HepG2 (cell line): ENCODE data around the gene IGFN1. TPM values are rescaled to one million over a fixed set of nuclear protein-coding genes. Genes with fewer than 3 reads are reported as not detected.

Experiments used
- ASH2L ChIP-seq: fragments of 300-600, 200-600 bp; sonication (generic); IDR thresholded peaks from 2 replicates; pipeline ENCODE4 v1.7.0; 2017; ENCODE audit warnings: low read depth, mild to moderate bottlenecking, moderate library complexity, mixed read lengths, low read length; ENCODE audit not compliant: insufficient read length
- ISX ChIP-seq: sonication (generic); formaldehyde crosslinking; conservative IDR thresholded peaks from 2 replicates; pipeline ENCODE4 v1.5.0; 2020; ENCODE audit warnings: missing genetic modification reagents
- ZIK1 ChIP-seq: sonication (generic); formaldehyde crosslinking; IDR thresholded peaks from 2 replicates; pipeline ENCODE4 v1.5.0; 2020; ENCODE audit warnings: mild to moderate bottlenecking, low read depth, missing genetic modification reagents, borderline replicate concordance
- ZNF33B ChIP-seq: sonication (generic); formaldehyde crosslinking; IDR thresholded peaks from 2 replicates; pipeline ENCODE4 v1.5.1; 2020; ENCODE audit warnings: mild to moderate bottlenecking, missing genetic modification reagents
- polyA plus RNA-seq, 8 experiments: library from polyadenylated mRNA; depleted of rRNA in 3 of 8; stranded (reverse) in 7 of 8; unstranded in 1 of 8; fragments of >200 nt; fragmentation: Illumina TruSeq in 4 of 8; extraction: Trizol in 4 of 8; gene quantifications; 2 replicates each; pipeline versions ENCODE4 v1.2.1 to v1.2.3, GENCODE V29; 2011 to 2016; ENCODE audit warnings: low read depth in 4 of 8, missing spikeins in 1 of 8, mixed read lengths in 1 of 8; ENCODE audit not compliant: insufficient read depth in 1 of 8
- total RNA-seq, 5 experiments: library from RNA; depleted of rRNA; stranded (reverse); fragments of >200 nt; fragmentation: Illumina TruSeq; extraction: Trizol; gene quantifications; 2 replicates each; pipeline ENCODE4 v1.2.3, GENCODE V29; 2016; ENCODE audit warnings: low read depth in 1 of 5
- TF ChIP-seq, protein P1 (sequence below): sonication (generic); formaldehyde crosslinking; IDR thresholded peaks from 2 replicates; pipeline ENCODE4 v1.9.0; 2021; ENCODE audit warnings: missing genetic modification reagents, borderline replicate concordance
- TF ChIP-seq, protein P2 (sequence below): sonication (generic); formaldehyde crosslinking; IDR thresholded peaks from 2 replicates; pipeline ENCODE4 v1.5.0; 2020; ENCODE audit warnings: mild to moderate bottlenecking, missing genetic modification reagents

IGFN1 gene
- total and polyA plus RNA-seq, 2 of the 13 experiments (the other 11 are each of a cell fraction or from before 2014, with no cell fraction given), result 0.04 to 0.05 TPM

DNA sequence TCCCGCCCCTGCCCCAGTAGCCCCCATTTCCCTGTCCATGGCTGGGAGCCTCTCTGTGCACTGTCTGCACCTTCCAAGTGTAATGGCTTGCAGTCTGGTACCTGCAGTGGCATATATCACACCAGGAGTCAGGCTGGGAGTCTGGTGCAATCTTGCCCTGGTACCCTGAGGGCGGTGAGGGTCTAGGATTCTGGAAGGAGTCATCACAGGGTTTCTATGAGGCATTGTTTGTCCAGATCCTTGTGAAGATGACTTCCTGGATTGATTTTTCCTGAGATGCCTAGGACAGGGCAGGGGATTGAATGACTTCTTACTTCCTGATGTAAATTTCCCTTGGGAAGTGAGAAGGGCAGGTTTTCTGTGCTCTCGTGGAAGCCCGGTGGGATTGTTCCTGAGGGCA, 86.8 kb downstream of the IGFN1 start (continued):
- TF ChIP-seq, protein P1, sequence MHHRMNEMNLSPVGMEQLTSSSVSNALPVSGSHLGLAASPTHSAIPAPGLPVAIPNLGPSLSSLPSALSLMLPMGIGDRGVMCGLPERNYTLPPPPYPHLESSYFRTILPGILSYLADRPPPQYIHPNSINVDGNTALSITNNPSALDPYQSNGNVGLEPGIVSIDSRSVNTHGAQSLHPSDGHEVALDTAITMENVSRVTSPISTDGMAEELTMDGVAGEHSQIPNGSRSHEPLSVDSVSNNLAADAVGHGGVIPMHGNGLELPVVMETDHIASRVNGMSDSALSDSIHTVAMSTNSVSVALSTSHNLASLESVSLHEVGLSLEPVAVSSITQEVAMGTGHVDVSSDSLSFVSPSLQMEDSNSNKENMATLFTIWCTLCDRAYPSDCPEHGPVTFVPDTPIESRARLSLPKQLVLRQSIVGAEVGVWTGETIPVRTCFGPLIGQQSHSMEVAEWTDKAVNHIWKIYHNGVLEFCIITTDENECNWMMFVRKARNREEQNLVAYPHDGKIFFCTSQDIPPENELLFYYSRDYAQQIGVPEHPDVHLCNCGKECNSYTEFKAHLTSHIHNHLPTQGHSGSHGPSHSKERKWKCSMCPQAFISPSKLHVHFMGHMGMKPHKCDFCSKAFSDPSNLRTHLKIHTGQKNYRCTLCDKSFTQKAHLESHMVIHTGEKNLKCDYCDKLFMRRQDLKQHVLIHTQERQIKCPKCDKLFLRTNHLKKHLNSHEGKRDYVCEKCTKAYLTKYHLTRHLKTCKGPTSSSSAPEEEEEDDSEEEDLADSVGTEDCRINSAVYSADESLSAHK, result no peak
- TF ChIP-seq ZIK1 (CRISPR knock-in tag) (no peak), ISX (CRISPR knock-in tag) (no peak), ZNF33B (no peak), ASH2L (no peak)
- TF ChIP-seq, protein P2, sequence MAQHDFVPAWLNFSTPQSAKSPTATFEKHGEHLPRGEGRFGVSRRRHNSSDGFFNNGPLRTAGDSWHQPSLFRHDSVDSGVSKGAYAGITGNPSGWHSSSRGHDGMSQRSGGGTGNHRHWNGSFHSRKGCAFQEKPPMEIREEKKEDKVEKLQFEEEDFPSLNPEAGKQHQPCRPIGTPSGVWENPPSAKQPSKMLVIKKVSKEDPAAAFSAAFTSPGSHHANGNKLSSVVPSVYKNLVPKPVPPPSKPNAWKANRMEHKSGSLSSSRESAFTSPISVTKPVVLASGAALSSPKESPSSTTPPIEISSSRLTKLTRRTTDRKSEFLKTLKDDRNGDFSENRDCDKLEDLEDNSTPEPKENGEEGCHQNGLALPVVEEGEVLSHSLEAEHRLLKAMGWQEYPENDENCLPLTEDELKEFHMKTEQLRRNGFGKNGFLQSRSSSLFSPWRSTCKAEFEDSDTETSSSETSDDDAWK (CRISPR knock-in tag), result no peak
- TF ChIP-seq, all 625 proteins: peak for 0

Other genes with a start within 250 kb of the IGFN1 start
- gene KIF21B, start 167.1 kb upstream of the IGFN1 start, total RNA-seq (2016; rRNA removed; fragmentation: Illumina TruSeq; extraction: Trizol), result 0.13 and 0.20 TPM in 2 replicates
- gene KIF21B, start 167.1 kb upstream of the IGFN1 start, polyA plus RNA-seq (2011; rRNA removed), result 0.17 and 0.22 TPM in 2 replicates
- gene CACNA1S, start 78.4 kb upstream of the IGFN1 start, total RNA-seq (2016; rRNA removed; fragmentation: Illumina TruSeq; extraction: Trizol), result not detected in 2 replicates
- gene CACNA1S, start 78.4 kb upstream of the IGFN1 start, polyA plus RNA-seq (2011; rRNA removed), result not detected in 2 replicates
- gene ASCL5, start 63.6 kb upstream of the IGFN1 start, total RNA-seq (2016; rRNA removed; fragmentation: Illumina TruSeq; extraction: Trizol), result not detected in 2 replicates
- gene ASCL5, start 63.6 kb upstream of the IGFN1 start, polyA plus RNA-seq (2011; rRNA removed), result not detected in 2 replicates
- gene TMEM9, start 36.4 kb upstream of the IGFN1 start, total RNA-seq (2016; rRNA removed; fragmentation: Illumina TruSeq; extraction: Trizol), result 33.6 and 60.9 TPM in 2 replicates
- 102 and 137 TPM in 2 replicates for gene TMEM9, start 36.4 kb upstream of the IGFN1 start, polyA plus RNA-seq (2011; rRNA removed)
- gene PKP1, start 92.7 kb downstream of the IGFN1 start, total RNA-seq (2016; rRNA removed; fragmentation: Illumina TruSeq; extraction: Trizol), result not detected in 2 replicates
- gene PKP1, start 92.7 kb downstream of the IGFN1 start, polyA plus RNA-seq (2011; rRNA removed), result not detected in 2 replicates
- gene TNNT2, start 186.9 kb downstream of the IGFN1 start, total RNA-seq (2016; rRNA removed; fragmentation: Illumina TruSeq; extraction: Trizol), result 0.20 TPM in 1 of 2 replicates, not detected in the other
- gene TNNT2, start 186.9 kb downstream of the IGFN1 start, polyA plus RNA-seq (2011; rRNA removed), result 0.63 and 1.3 TPM in 2 replicates
- 41.2 and 65.6 TPM in 2 replicates for gene LAD1, start 208.5 kb downstream of the IGFN1 start, total RNA-seq (2016; rRNA removed; fragmentation: Illumina TruSeq; extraction: Trizol)
- 10.8 and 16.3 TPM in 2 replicates for gene LAD1, start 208.5 kb downstream of the IGFN1 start, polyA plus RNA-seq (2011; rRNA removed)
- gene TNNI1, start 230.9 kb downstream of the IGFN1 start, total RNA-seq (2016; rRNA removed; fragmentation: Illumina TruSeq; extraction: Trizol), result not detected in 2 replicates
- gene TNNI1, start 230.9 kb downstream of the IGFN1 start, polyA plus RNA-seq (2011; rRNA removed), result not detected in 2 replicates